HCT116 (cell line): ENCODE data around the gene MRPS12. TPM values are rescaled to one million over a fixed set of nuclear protein-coding genes. Genes with fewer than 3 reads are reported as not detected.

Experiments used
- ATAC-seq: fragments of 200-7000 bp; cut with Tn5 transposase; 2 replicates; pipeline ENCODE4 v1.9.1; 2020; ENCODE audit warnings: mild to moderate bottlenecking, moderate library complexity
- BruUV-seq: library from RNA; stranded (reverse); fragments of 400-500 nt; replicated peaks from 2 replicates; lab custom pipeline; 2021; lab: Mats Ljungman, UMichigan
- CTCF ChIA-PET: fragments of 300-600 bp; sonication (Branson Sonifier 250); formaldehyde crosslinking; loops from one replicate; lab custom pipeline; 2021; ENCODE audit warnings: antibody characterized with exemption; lab: Charles Lee
- POLR2A ChIA-PET: fragments of 300-600, 350-600 bp; sonication (Branson Sonifier 250); formaldehyde crosslinking; loops from one replicate; lab custom pipeline; 2021; ENCODE audit warnings: antibody characterized with exemption; lab: Charles Lee
- RAD21 ChIA-PET, 2 experiments: fragments of 300-600 bp; sonication (Branson Sonifier 250); formaldehyde crosslinking; loops; one replicate each; lab custom pipeline; 2023; ENCODE audit warnings: low total read pairs in 2 of 2; ENCODE audit not compliant: uncharacterized antibody in 2 of 2, unreplicated experiment in 2 of 2, low non-redundant PET in 1 of 2; lab: Charles Lee
- DNase-seq: peaks from one replicate; pipeline ENCODE4 v3.0.0-alpha.2; 2010; ENCODE audit warnings: low read depth, low spot score
- H2AFZ ChIP-seq: fragments of 200-600 bp; shearing (Covaris generic), sonication (generic); 2 replicates; pipeline ENCODE4 v1.6.1; 2017; ENCODE audit warnings: low read depth, mixed run types, mixed read lengths, antibody characterized with exemption, low read length; ENCODE audit not compliant: poor library complexity, severe bottlenecking
- H3K27ac ChIP-seq: 2 replicates; pipeline ENCODE4 v1.5.1; 2012; ENCODE audit warnings: low read depth, low read length
- H3K27me3 ChIP-seq: fragments of 200-600 bp; sonication (generic); 2 replicates; pipeline ENCODE4 v1.6.1; 2016; ENCODE audit warnings: mixed run types, low read length, mixed read lengths; ENCODE audit not compliant: insufficient read depth
- H3K36me3 ChIP-seq, 2 experiments: fragments of 200-500 bp in 1 of 2; fragments of 200-600 bp in 1 of 2; sonication (Bioruptor generic) in 1 of 2; sonication (generic) in 1 of 2; 2 replicates each; pipeline versions ENCODE4 v1.5.1 to v1.6.1; 2014 to 2016; ENCODE audit warnings: low read length in 2 of 2, inconsistent platforms in 1 of 2, mixed read lengths in 1 of 2, mixed run types in 1 of 2; ENCODE audit not compliant: insufficient read depth in 2 of 2, control insufficient read depth in 1 of 2
- H3K4me1 ChIP-seq, 2 experiments: fragments of 200-600 bp in 1 of 2; sonication (generic) in 1 of 2; 2 replicates each; pipeline versions ENCODE4 v1.5.1 to v1.6.1; 2012 to 2017; ENCODE audit warnings: low read length in 2 of 2, inconsistent platforms in 1 of 2, mild to moderate bottlenecking in 1 of 2, mixed read lengths in 1 of 2, mixed run types in 1 of 2, moderate library complexity in 1 of 2; ENCODE audit not compliant: insufficient read depth in 2 of 2, control insufficient read depth in 1 of 2
- H3K4me2 ChIP-seq: fragments of 200-600 bp; sonication (generic); 2 replicates; pipeline ENCODE4 v1.6.1; 2017; ENCODE audit warnings: mixed run types, low read length, mixed read lengths
- H3K4me3 ChIP-seq, 2 experiments: fragments of 200-600 bp in 1 of 2; sonication (generic) in 1 of 2; replicated peaks in 1 of 2; 2 replicates each; pipeline ENCODE4 v1.5.1; 2011 to 2016; ENCODE audit warnings: low read length in 2 of 2, control low read depth in 1 of 2, low read depth in 1 of 2, mild to moderate bottlenecking in 1 of 2, mixed read lengths in 1 of 2, mixed run types in 1 of 2
- H3K79me2 ChIP-seq: fragments of 200-600 bp; sonication (generic); 2 replicates; pipeline ENCODE4 v1.6.1; 2017; ENCODE audit warnings: mild to moderate bottlenecking, mixed run types, low read length, moderate library complexity, mixed read lengths; ENCODE audit not compliant: insufficient read depth
- H3K9ac ChIP-seq: fragments of 200-600 bp; sonication (generic); 2 replicates; pipeline ENCODE4 v1.6.1; 2016; ENCODE audit warnings: low read length, mixed read lengths
- H3K9me2 ChIP-seq: fragments of 200-600 bp; sonication (generic), shearing (Covaris generic); 2 replicates; pipeline ENCODE4 v1.6.1; 2017; ENCODE audit warnings: mixed run types, mild to moderate bottlenecking, moderate library complexity; ENCODE audit not compliant: insufficient read depth
- H3K9me3 ChIP-seq, 2 experiments: fragments of 200-500 bp in 1 of 2; fragments of 200-600 bp in 1 of 2; sonication (Bioruptor generic) in 1 of 2; sonication (generic) in 1 of 2; 2 replicates each; pipeline ENCODE4 v1.6.1; 2014 to 2017; ENCODE audit warnings: low read length in 2 of 2, mixed read lengths in 2 of 2, inconsistent platforms in 1 of 2, low read depth in 1 of 2, mild to moderate bottlenecking in 1 of 2, mixed run types in 1 of 2, moderate library complexity in 1 of 2; ENCODE audit not compliant: control insufficient read depth in 1 of 2, insufficient read depth in 1 of 2
- H4K20me1 ChIP-seq: fragments of 200-600 bp; sonication (generic), shearing (Covaris generic); 2 replicates; pipeline ENCODE4 v1.6.1; 2017; ENCODE audit warnings: mixed run types, mild to moderate bottlenecking, moderate library complexity; ENCODE audit not compliant: insufficient read depth
- ATF3 ChIP-seq: IDR thresholded peaks from 2 replicates; pipeline ENCODE4 v1.6.1; 2012
- CBX3 ChIP-seq: IDR thresholded peaks from 2 replicates; pipeline ENCODE4 v1.6.1; 2012; ENCODE audit warnings: low read depth
- CEBPB ChIP-seq: IDR thresholded peaks from 2 replicates; pipeline ENCODE4 v1.6.1; 2012; ENCODE audit warnings: low read depth
- CTCF ChIP-seq, 3 experiments: fragments of 200-600 bp in 1 of 3; sonication (generic) in 1 of 3; IDR thresholded peaks in 2 of 3; conservative IDR thresholded peaks in 1 of 3; 2 replicates each; pipeline ENCODE4 v1.5.1; 2012 to 2017; ENCODE audit warnings: low read depth in 2 of 3, low read length in 2 of 3, antibody characterized with exemption in 1 of 3, borderline replicate concordance in 1 of 3, control low read depth in 1 of 3, mild to moderate bottlenecking in 1 of 3, mixed read lengths in 1 of 3, mixed run types in 1 of 3, moderate library complexity in 1 of 3; ENCODE audit not compliant: insufficient read depth in 1 of 3
- EGR1 ChIP-seq: IDR thresholded peaks from 2 replicates; pipeline ENCODE4 v1.6.1; 2012; ENCODE audit warnings: low read depth
- ELF1 ChIP-seq: IDR thresholded peaks from 2 replicates; pipeline ENCODE4 v1.6.1; 2012; ENCODE audit warnings: low read depth, borderline replicate concordance
- MAX ChIP-seq: IDR thresholded peaks from 2 replicates; pipeline ENCODE4 v1.6.1; 2012
- POLR2A ChIP-seq: IDR thresholded peaks from 2 replicates; pipeline ENCODE4 v1.7.0; 2011; ENCODE audit warnings: borderline replicate concordance; ENCODE audit not compliant: insufficient read depth, insufficient read length; ENCODE audit errors: extremely low read depth
- intact Hi-C: fragments of 100-400 bp; cut with micrococcal nuclease; formaldehyde crosslinking; loops from 2 replicates; pipeline ENCODE4 v1.10.0; 2022
- total RNA-seq: library from RNA; stranded (reverse); gene quantifications from one replicate; pipeline ENCODE4 v1.2.1, GENCODE V29; 2021; ENCODE audit not compliant: unreplicated experiment

Gene MRPS12
- total RNA-seq, 1 experiment from 2014 or later: 97.7 TPM

- TF ChIP-seq POLR2A (no peak), ELF1 (no peak), CBX3 (no peak), CTCF (IDR thresholded peaks at IDR 0.05 in 2 of 3, conservative IDR thresholded peaks at IDR 0.05 in 1 of 3; ENCODE audit: borderline replicate concordance in 1 of 3, insufficient read depth in 1 of 3, low read depth in 2 of 3, low read length in 2 of 3) (no peak), CEBPB (no peak), ATF3 (no peak), EGR1 (no peak), MAX (no peak)
- Histone ChIP-seq H3K36me3 (peaks cover 13 to 29% of the 10 kb centered on the region in 2 experiments), H3K27me3 (no peaks in the 10 kb centered on the region), H3K9ac (no peak overlapping the region), H3K27ac (no peak overlapping the region), H3K4me3 (no peak overlapping the region), H3K4me2 (no peak overlapping the region), H4K20me1 (no peaks in the 10 kb centered on the region), H3K9me2 (no peaks in the 10 kb centered on the region), H3K9me3 (no peaks in the 10 kb centered on the region), H3K79me2 (peaks cover 55% of the 10 kb centered on the region), H3K4me1 (peaks cover 11 to 20% of the 10 kb centered on the region in 2 experiments; a peak in 3 of 4 replicates), H2AFZ (no peak overlapping the region)
- DNase-seq (no peak), ATAC-seq (no peak)
- CTCF ChIA-PET: interaction anchor here (1.2 kb wide), 1 partner anchor 526 kb away, joined by 5 read pairs; the partner anchor contains the start of gene FAM98C
- no TSS peak for BruUV-seq
- intact Hi-C loops: no loop called here
- POLR2A ChIA-PET: no interaction called here
- RAD21 ChIA-PET: no interaction called here
These were observed 2.2 kb upstream of the MRPS12 start for GRCh38 chr19:38928391-38929001.
